IMR-90 (cell line): ENCODE data around the gene ARHGEF39. TPM values are rescaled to one million over a fixed set of nuclear protein-coding genes. Genes with fewer than 3 reads are reported as not detected.

Experiments used
- ATAC-seq: fragments of 200-7000 bp; cut with Tn5 transposase; 2 replicates; pipeline ENCODE4 v1.9.1; 2020; ENCODE audit warnings: low read depth, mild to moderate bottlenecking, moderate library complexity
- BruUV-seq: library from RNA; stranded (reverse); fragments of 400-500 nt; replicated peaks from 2 replicates; lab custom pipeline; 2021; lab: Mats Ljungman, UMichigan
- CTCF ChIA-PET: fragments of 300-600 bp; formaldehyde crosslinking; extraction: SDS; loops from one replicate; lab custom pipeline; 2021; ENCODE audit warnings: antibody characterized with exemption; lab: Yijun Ruan, JAX
- POLR2A ChIA-PET: fragments of 300-600 bp; sonication (Branson Sonifier 250); formaldehyde crosslinking; loops from one replicate; lab custom pipeline; 2022; ENCODE audit warnings: antibody characterized with exemption; ENCODE audit not compliant: unreplicated experiment; lab: Charles Lee
- DNase-seq: peaks from one replicate; pipeline ENCODE4 v3.0.0; 2013
- H2AFZ ChIP-seq: replicated peaks from 2 replicates; pipeline ENCODE3; 2013; ENCODE audit warnings: low read length, mild to moderate bottlenecking; ENCODE audit not compliant: poor library complexity
- H2AK5ac ChIP-seq: 2 replicates; pipeline ENCODE4 v1.6.1; 2013; ENCODE audit warnings: low read depth, low read length, inconsistent platforms
- H2AK9ac ChIP-seq: replicated peaks from 2 replicates; pipeline ENCODE3; 2013; ENCODE audit warnings: mild to moderate bottlenecking, low read depth, low read length, moderate library complexity; ENCODE audit not compliant: poor library complexity
- H2BK120ac ChIP-seq: 2 replicates; pipeline ENCODE4 v1.6.1; 2013; ENCODE audit warnings: low read depth, low read length, inconsistent platforms
- H2BK15ac ChIP-seq: 3 replicates; pipeline ENCODE4 v1.6.1; 2013; ENCODE audit warnings: low read depth, low read length, inconsistent platforms
- H2BK20ac ChIP-seq: 2 replicates; pipeline ENCODE4 v1.6.1; 2013; ENCODE audit warnings: low read depth, mild to moderate bottlenecking, inconsistent platforms, low read length, moderate library complexity
- H2BK5ac ChIP-seq: 2 replicates; pipeline ENCODE4 v1.6.1; 2013; ENCODE audit warnings: mild to moderate bottlenecking, low read depth, low read length, inconsistent platforms; ENCODE audit not compliant: poor library complexity, severe bottlenecking
- H3K14ac ChIP-seq: replicated peaks from 2 replicates; pipeline ENCODE4 v1.6.1; 2013; ENCODE audit warnings: low read depth, low read length, inconsistent platforms
- H3K18ac ChIP-seq: 2 replicates; pipeline ENCODE4 v1.6.1; 2013; ENCODE audit warnings: low read depth, low read length, control low read depth
- H3K23ac ChIP-seq: 2 replicates; pipeline ENCODE4 v1.6.1; 2013; ENCODE audit warnings: low read depth, low read length, inconsistent platforms
- H3K27ac ChIP-seq: 2 replicates; pipeline ENCODE4 v1.5.1; 2013; ENCODE audit warnings: mild to moderate bottlenecking, control low read depth, low read length; ENCODE audit not compliant: insufficient read depth
- H3K27me3 ChIP-seq: 2 replicates; pipeline ENCODE4 v1.6.1; 2013; ENCODE audit warnings: low read length; ENCODE audit not compliant: control insufficient read depth, insufficient read depth
- H3K36me3 ChIP-seq: 2 replicates; pipeline ENCODE4 v1.6.1; 2013; ENCODE audit warnings: low read length, mixed read lengths; ENCODE audit not compliant: control insufficient read depth, insufficient read depth
- H3K4ac ChIP-seq: 2 replicates; pipeline ENCODE4 v1.6.1; 2013; ENCODE audit warnings: low read depth, low read length, inconsistent platforms
- H3K4me1 ChIP-seq: 2 replicates; pipeline ENCODE4 v1.6.1; 2013; ENCODE audit warnings: low read length, mixed read lengths; ENCODE audit not compliant: control insufficient read depth, insufficient read depth
- H3K4me2 ChIP-seq: 2 replicates; pipeline ENCODE4 v1.6.1; 2013; ENCODE audit warnings: low read depth, mild to moderate bottlenecking, control low read depth, low read length, moderate library complexity
- H3K4me3 ChIP-seq: 2 replicates; pipeline ENCODE4 v1.5.1; 2013; ENCODE audit warnings: low read depth, mild to moderate bottlenecking, control low read depth, low read length, moderate library complexity; ENCODE audit not compliant: insufficient read depth
- H3K56ac ChIP-seq: 2 replicates; pipeline ENCODE4 v1.6.1; 2013; ENCODE audit warnings: low read length, inconsistent platforms; ENCODE audit not compliant: insufficient read depth; ENCODE audit errors: extremely low read depth
- H3K79me1 ChIP-seq, 2 experiments: 2 replicates each; pipeline ENCODE4 v1.6.1; 2013; ENCODE audit warnings: low read length in 2 of 2, inconsistent platforms in 1 of 2, low read depth in 1 of 2
- H3K9ac ChIP-seq: 2 replicates; pipeline ENCODE4 v1.6.1; 2013; ENCODE audit warnings: low read depth, low read length, control low read depth
- H3K9me1 ChIP-seq: 2 replicates; pipeline ENCODE4 v1.6.1; 2013; ENCODE audit warnings: low read length, inconsistent platforms; ENCODE audit not compliant: insufficient read depth
- H3K9me3 ChIP-seq: 2 replicates; pipeline ENCODE4 v1.6.1; 2013; ENCODE audit warnings: low read length; ENCODE audit not compliant: control insufficient read depth, insufficient read depth
- H4K20me1 ChIP-seq: 2 replicates; pipeline ENCODE4 v1.6.1; 2013; ENCODE audit warnings: low read length, inconsistent platforms; ENCODE audit not compliant: insufficient read depth
- H4K5ac ChIP-seq: 2 replicates; pipeline ENCODE4 v1.6.1; 2013; ENCODE audit warnings: mild to moderate bottlenecking, low read depth, low read length, control low read depth
- H4K8ac ChIP-seq, 2 experiments: 2 replicates each; pipeline ENCODE4 v1.6.1; 2013; ENCODE audit warnings: low read depth in 2 of 2, low read length in 2 of 2, control low read depth in 1 of 2, inconsistent platforms in 1 of 2
- H4K91ac ChIP-seq: 2 replicates; pipeline ENCODE4 v1.6.1; 2013; ENCODE audit warnings: low read depth, low read length, inconsistent platforms; ENCODE audit not compliant: insufficient read depth
- BHLHE40 ChIP-seq: fragments of 150-350 bp; IDR thresholded peaks from 2 replicates; pipeline ENCODE4 v1.6.1; 2016; ENCODE audit warnings: mild to moderate bottlenecking, low read depth, low read length
- CHD1 ChIP-seq: IDR thresholded peaks from 2 replicates; pipeline ENCODE4 v1.6.1; 2012; ENCODE audit warnings: low read depth, low read length, improper control_type of control experiment
- MAZ ChIP-seq: IDR thresholded peaks from 2 replicates; pipeline ENCODE4 v1.6.1; 2012; ENCODE audit warnings: low read depth, mild to moderate bottlenecking, low read length, improper control_type of control experiment, moderate library complexity, borderline replicate concordance
- WGBS, 2 experiments: methylation state at CpG; one replicate each; pipeline versions ENCODE4 v1.1.5 to v1.1.7; 2013; ENCODE audit warnings: missing lambda C conversion rate in 2 of 2; ENCODE audit not compliant: insufficient read length in 1 of 2; ENCODE audit errors: extremely low coverage in 2 of 2; 5-methylcytosine and 5-hydroxymethylcytosine counted together
- dilution Hi-C: fragments of 300-500 bp; cut with HindIII; formaldehyde crosslinking; loops from one replicate; pipeline ENCODE4 v1.14.3; 2018; ENCODE audit warnings: low sequenced_read_pairs; ENCODE audit not compliant: unreplicated experiment
- in situ Hi-C: fragments of 300-500 bp; cut with MboI; formaldehyde crosslinking; loops from 3 replicates; pipeline ENCODE4 v1.14.3; 2019; ENCODE audit warnings: low sequenced_read_pairs, inconsistent platforms, mixed read lengths
- intact Hi-C: fragments of 100-400 bp; cut with micrococcal nuclease; formaldehyde crosslinking; loops from 2 replicates; pipeline ENCODE4 v1.10.0; 2022
- polyA plus RNA-seq, 3 experiments: library from polyadenylated mRNA; depleted of rRNA; stranded (reverse); fragments of >200 nt; gene quantifications; 2 replicates each; pipeline ENCODE4 v1.2.3, GENCODE V29; 2012; ENCODE audit warnings: low replicate concordance in 1 of 3
- total RNA-seq: library from RNA; depleted of rRNA; stranded (reverse); fragments of >200 nt; gene quantifications from 2 replicates; pipeline ENCODE4 v1.2.3, GENCODE V29; 2012
- TF ChIP-seq, protein P1 (sequence below): fragments of 150-350 bp; IDR thresholded peaks from 2 replicates; pipeline ENCODE4 v1.6.1; 2016; ENCODE audit warnings: low read depth, mild to moderate bottlenecking, low read length, moderate library complexity, borderline replicate concordance

Gene ARHGEF39
- total and polyA plus RNA-seq, 2 of the 4 experiments (the other 2 are of a cell fraction) = 2.5 to 2.8 TPM

DNA sequence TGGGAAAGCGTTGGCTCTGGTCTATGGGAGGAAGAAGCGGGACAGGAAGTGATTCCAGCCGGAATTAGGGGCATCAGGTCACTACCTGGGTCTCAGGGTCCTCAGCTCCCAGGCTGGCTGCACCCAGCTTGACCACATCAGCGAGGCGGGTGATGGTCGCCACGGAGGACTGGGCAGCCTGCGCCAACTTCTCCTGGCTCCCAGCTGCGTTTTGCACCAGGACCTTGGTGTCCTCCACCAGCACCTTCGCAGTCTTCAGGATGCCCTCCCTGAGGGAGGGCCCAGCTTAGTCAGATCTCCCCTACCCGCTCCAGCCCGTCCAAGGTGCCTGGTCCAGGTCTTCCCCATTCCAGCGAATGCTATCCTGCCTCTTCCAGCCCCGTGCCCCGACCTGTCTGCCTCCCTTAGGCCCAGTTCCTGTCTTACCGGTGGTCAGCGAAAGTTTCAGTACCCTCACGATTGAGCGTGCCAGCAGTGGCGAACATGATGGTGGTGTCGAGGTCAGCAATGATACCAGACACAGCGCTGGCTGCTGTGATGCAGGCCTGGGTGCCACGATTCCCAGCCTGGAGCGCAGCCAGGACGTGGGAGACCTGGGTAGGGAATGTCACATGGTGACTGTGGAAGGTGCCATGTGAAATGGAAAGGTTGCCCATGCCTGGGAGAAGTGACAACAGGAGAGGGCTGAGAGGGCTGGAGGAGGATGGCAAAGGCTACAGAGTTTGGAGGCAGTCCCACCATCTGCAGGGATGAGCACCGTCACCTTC is 39.1 kb upstream of the ARHGEF39 start:
- TSS peak; percentile 66 for BruUV-seq
- ChIA-PET POLR2A (no interaction called here), CTCF (no interaction called here)
- H3K14ac ChIP-seq = no peak overlapping the region
- H4K5ac ChIP-seq = no peak overlapping the region
- H3K4me2 ChIP-seq = no peak overlapping the region
- H3K27me3 ChIP-seq = no peaks in the 10 kb centered on the region
- in situ Hi-C loops (no loop called here), dilution Hi-C loops (no loop called here), intact Hi-C loops (no loop called here)
- no peak overlapping the region for H2BK5ac ChIP-seq
- H2BK15ac ChIP-seq = no peak overlapping the region
- no peak overlapping the region for H3K56ac ChIP-seq
- H3K9ac ChIP-seq = no peak overlapping the region
- peaks cover 7% of the 10 kb centered on the region for H3K9me1 ChIP-seq
- H2AK5ac ChIP-seq = no peak overlapping the region
- no peak overlapping the region for H3K27ac ChIP-seq
- H3K9me3 ChIP-seq = no peaks in the 10 kb centered on the region
- H3K4me3 ChIP-seq = no peak overlapping the region
- TF ChIP-seq MAZ (no peak), BHLHE40 (no peak), CHD1 (no peak)
- TF ChIP-seq, protein P1, sequence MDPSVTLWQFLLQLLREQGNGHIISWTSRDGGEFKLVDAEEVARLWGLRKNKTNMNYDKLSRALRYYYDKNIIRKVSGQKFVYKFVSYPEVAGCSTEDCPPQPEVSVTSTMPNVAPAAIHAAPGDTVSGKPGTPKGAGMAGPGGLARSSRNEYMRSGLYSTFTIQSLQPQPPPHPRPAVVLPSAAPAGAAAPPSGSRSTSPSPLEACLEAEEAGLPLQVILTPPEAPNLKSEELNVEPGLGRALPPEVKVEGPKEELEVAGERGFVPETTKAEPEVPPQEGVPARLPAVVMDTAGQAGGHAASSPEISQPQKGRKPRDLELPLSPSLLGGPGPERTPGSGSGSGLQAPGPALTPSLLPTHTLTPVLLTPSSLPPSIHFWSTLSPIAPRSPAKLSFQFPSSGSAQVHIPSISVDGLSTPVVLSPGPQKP = no peak
- peak overlapping the region; percentile 50 for H2AK9ac ChIP-seq
- H2BK120ac ChIP-seq = no peak overlapping the region
- 96% methylated on average over 16 of the region's 26 CpGs; no CpG with 5 or more reads in 1 of the 2 experiments for WGBS, 2 experiments
- no peak overlapping the region for H2AFZ ChIP-seq
- no peak overlapping the region for H2BK20ac ChIP-seq
- H3K36me3 ChIP-seq = peaks cover 88% of the 10 kb centered on the region
- H3K4ac ChIP-seq = no peak overlapping the region
- H3K23ac ChIP-seq = no peak overlapping the region
- H3K79me1 ChIP-seq = peaks cover 54 to 74% of the 10 kb centered on the region in 2 experiments
- H3K4me1 ChIP-seq = no peaks in the 10 kb centered on the region
- ATAC-seq = no peak
- DNase-seq = no peak
- H4K8ac ChIP-seq = no peak overlapping the region
- no peak overlapping the region for H3K18ac ChIP-seq
- H4K91ac ChIP-seq = no peak overlapping the region
- peaks cover 14% of the 10 kb centered on the region; the same call in 1 of the 2 replicates for H4K20me1 ChIP-seq
